T-helper 2 cell treated with Interferon-gamma antibody and Interleukin-4, amounts not matched to agents 5 μg/mL and 100 μg/mL, for 36 hours (primary cell): ENCODE data around the gene OR51E1.
A peak's percentile ranks its signal among the peaks of the same experiment; 100 is the strongest.

Source experiments
- DNase-seq: peaks from one replicate; pipeline ENCODE4 v3.0.0; 2021; ENCODE audit warnings: low spot score
- H3K27ac Mint-ChIP-seq: one replicate; pipeline ENCODE4 v1.8.0; 2021; ENCODE audit warnings: mild to moderate bottlenecking, mixed read lengths
- H3K27me3 Mint-ChIP-seq: one replicate; pipeline ENCODE4 v1.8.0; 2021; ENCODE audit warnings: low read depth, mixed read lengths
- H3K36me3 Mint-ChIP-seq: one replicate; pipeline ENCODE4 v1.8.0; 2021; ENCODE audit warnings: low read depth, mixed read lengths
- H3K4me1 Mint-ChIP-seq: one replicate; pipeline ENCODE4 v1.8.0; 2021; ENCODE audit warnings: low read depth, mixed read lengths
- H3K4me3 Mint-ChIP-seq: one replicate; pipeline ENCODE4 v1.8.0; 2022; ENCODE audit warnings: mild to moderate bottlenecking, moderate library complexity, mixed read lengths
- H3K9me3 Mint-ChIP-seq: one replicate; pipeline ENCODE4 v1.8.0; 2021; ENCODE audit warnings: mixed read lengths

OR51E1 gene, protein sequence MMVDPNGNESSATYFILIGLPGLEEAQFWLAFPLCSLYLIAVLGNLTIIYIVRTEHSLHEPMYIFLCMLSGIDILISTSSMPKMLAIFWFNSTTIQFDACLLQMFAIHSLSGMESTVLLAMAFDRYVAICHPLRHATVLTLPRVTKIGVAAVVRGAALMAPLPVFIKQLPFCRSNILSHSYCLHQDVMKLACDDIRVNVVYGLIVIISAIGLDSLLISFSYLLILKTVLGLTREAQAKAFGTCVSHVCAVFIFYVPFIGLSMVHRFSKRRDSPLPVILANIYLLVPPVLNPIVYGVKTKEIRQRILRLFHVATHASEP

DNA sequence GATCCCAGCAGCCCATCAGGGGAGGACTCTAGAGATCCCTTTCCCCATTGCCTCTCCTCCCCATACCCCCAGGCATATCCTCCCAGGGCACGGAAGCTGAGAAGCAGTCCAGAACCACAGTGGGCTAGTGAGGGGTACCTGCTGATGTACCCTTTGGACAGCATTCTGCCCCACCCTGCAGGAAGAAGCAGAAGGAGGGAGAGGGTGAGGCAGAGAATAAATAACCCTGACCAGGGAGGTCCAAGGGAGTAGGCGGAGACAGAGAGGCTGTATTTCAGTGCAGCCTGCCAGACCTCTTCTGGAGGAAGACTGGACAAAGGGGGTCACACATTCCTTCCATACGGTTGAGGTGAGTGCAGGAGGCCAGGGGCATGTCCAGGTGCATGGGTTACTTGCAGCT lies at the start of gene OR51E1:
Gene OR51E1, plus strand, starts transcription at position 301 of the 400 bp plus-strand sequence. CDS start 8,545 bp downstream, outside the sequence.
- no peak within 1 kb of the TSS for H3K27ac Mint-ChIP-seq
- no peaks in the 10 kb centered on the region for H3K9me3 Mint-ChIP-seq
- H3K4me3 Mint-ChIP-seq = no peak within 1 kb of the TSS
- DNase-seq = no peak
- H3K36me3 Mint-ChIP-seq = no peaks in the 10 kb centered on the region
- no peaks in the 10 kb centered on the region for H3K27me3 Mint-ChIP-seq
- no peaks in the 10 kb centered on the region for H3K4me1 Mint-ChIP-seq

GRCh38 chr11:4605057-4605456 lies 38.7 kb upstream of the OR51E1 start:
- Mint-ChIP-seq H3K9me3 (no peaks in the 10 kb centered on the region), H3K27me3 (no peaks in the 10 kb centered on the region), H3K4me1 (peaks cover 25% of the 10 kb centered on the region), H3K36me3 (peaks cover 22% of the 10 kb centered on the region), H3K27ac (no peak overlapping the region), H3K4me3 (no peak overlapping the region)
- no peak for DNase-seq

DNA sequence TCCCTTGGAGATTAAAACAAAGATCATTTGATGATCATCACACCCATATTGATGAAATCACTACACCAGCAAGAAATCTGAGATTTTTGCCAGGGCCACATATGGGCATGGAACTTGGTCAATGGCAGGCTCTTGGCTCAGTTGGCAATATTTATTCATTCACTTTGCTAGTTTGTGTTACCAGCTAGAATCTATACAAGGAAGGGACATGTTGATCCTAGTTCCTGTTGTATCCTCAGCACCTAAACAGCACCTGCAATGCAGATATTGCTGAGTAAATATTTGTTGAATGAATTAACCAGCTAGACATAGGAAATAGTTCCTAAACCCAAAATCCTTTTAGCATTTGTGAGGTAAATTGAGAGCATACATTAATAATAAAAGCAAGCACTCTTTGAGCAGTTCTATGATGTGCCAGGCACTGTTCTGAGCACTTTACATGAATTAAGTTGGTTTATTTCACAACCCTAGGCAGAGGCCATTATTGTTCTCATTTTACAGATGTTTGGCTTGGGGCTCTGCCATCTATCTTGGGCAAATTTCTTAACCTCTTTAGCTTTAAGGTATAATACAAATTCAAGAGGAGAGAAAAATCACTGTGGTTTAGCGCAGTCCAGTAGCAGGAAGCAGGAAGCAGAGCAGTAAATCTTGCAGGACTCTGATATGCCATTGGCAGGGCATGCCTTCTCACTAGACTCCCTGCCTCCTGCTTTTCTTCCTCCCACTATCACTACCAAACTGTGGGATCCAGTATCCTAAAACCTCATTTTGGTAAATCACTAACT lies 37.4 kb upstream of the OR51E1 start:
- no peak for DNase-seq
- peaks cover 31% of the 10 kb centered on the region for H3K4me1 Mint-ChIP-seq
- H3K36me3 Mint-ChIP-seq = peaks cover 14% of the 10 kb centered on the region
- peak overlapping the region; percentile 81 for H3K27ac Mint-ChIP-seq
- H3K9me3 Mint-ChIP-seq = no peaks in the 10 kb centered on the region
- H3K27me3 Mint-ChIP-seq = no peaks in the 10 kb centered on the region
- peak overlapping the region; percentile 89 for H3K4me3 Mint-ChIP-seq

- no peak for DNase-seq
- Mint-ChIP-seq H3K4me3 (peak overlapping the region; percentile 89), H3K4me1 (peaks cover 31% of the 10 kb centered on the region), H3K36me3 (peaks cover 10% of the 10 kb centered on the region), H3K27me3 (no peaks in the 10 kb centered on the region), H3K27ac (peak overlapping the region; percentile 81), H3K9me3 (no peaks in the 10 kb centered on the region)
Observed at GRCh38 chr11:4607096-4607495, 36.7 kb upstream of the OR51E1 start.

DNA sequence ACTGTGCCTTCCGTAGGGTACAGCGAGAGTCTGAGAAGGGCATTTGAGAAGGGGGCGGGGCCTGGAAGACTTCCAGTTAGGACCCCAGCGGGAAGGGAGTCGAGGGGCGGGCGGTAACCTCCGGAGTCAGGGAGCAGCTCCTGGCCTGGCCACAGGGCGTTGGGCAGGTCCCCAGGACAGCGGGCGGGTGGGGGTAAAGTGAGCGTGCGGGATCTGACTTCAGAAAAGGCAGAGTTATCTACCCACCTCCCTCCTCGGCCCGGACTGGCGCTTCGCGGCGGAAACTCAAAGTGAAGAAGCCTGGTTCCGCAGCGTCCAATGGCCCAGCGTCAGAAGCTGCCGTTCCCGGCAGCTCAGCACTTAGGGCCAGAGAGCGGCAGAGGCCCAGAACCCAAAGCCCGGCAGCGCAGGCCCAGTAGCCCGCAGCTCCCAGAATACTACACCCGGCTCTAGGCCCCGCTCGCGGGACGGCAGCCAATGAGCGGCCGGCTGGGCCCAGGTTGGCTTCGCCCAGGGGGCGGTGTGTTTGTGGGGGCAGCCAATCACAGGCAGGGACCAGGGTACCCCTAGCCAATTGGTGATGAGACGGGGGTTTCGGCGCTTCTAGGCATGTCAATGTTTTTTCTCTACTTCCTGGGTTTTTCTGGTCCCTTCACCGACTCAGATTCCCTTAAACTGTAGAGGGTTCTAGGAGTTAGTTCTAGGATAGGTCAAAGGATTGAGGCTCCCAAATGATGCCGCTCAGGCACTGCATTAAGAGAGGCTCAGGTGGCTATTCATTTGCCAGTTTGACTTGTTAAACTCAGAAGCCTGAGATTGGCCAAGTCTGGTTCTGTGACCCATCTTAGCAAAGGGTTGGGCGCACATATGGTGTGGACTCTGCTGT lies 35.8 kb upstream of the OR51E1 start, which contains the start of gene TRIM68:
Gene TRIM68, minus strand, starts transcription at position 451 of the 886 bp plus-strand sequence. CDS start 2,727 bp downstream, outside the sequence.
- Mint-ChIP-seq H3K27me3 (no peaks in the 10 kb centered on the region), H3K4me1 (peaks cover 31% of the 10 kb centered on the region), H3K9me3 (no peaks in the 10 kb centered on the region), H3K4me3 (peak within 1 kb of the TSS; percentile 89), H3K27ac (peak within 1 kb of the TSS; percentile 81), H3K36me3 (peaks cover 8% of the 10 kb centered on the region)
- DNase-seq = peak; percentile 94

- H3K36me3 Mint-ChIP-seq = no peaks in the 10 kb centered on the region
- peak overlapping the region; percentile 62 for H3K27ac Mint-ChIP-seq
- H3K27me3 Mint-ChIP-seq = peaks cover 3% of the 10 kb centered on the region
- no peak for DNase-seq
- peak overlapping the region; percentile 58 for H3K4me3 Mint-ChIP-seq
- H3K9me3 Mint-ChIP-seq = no peaks in the 10 kb centered on the region
- peaks cover 31% of the 10 kb centered on the region for H3K4me1 Mint-ChIP-seq
Observed at GRCh38 chr11:4610258-4610935, 33.4 kb upstream of the OR51E1 start.

DNA sequence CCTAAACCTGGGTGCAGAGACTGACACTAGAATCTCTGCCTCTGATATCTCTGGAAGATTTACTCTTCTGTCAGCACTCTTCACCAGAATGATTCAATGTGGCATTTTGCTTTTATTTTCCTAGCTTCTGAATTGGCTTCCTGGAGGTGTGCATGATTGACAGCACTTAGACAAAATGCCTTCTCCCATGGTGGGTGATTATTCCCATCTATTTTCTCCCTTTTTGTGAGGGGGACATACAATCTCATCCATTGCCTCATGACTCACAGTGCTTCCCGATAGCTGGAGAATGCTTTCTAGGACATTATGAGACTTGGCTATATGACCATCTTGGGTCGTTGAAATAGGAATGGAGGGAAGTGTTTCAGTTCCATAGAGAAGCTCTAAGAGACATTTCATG lies 31.8 kb upstream of the OR51E1 start:
- no peaks in the 10 kb centered on the region for H3K9me3 Mint-ChIP-seq
- DNase-seq = no peak
- no peaks in the 10 kb centered on the region for H3K36me3 Mint-ChIP-seq
- no peak overlapping the region for H3K4me3 Mint-ChIP-seq
- peaks cover 23% of the 10 kb centered on the region for H3K4me1 Mint-ChIP-seq
- H3K27me3 Mint-ChIP-seq = peaks cover 5% of the 10 kb centered on the region
- no peak overlapping the region for H3K27ac Mint-ChIP-seq

DNA sequence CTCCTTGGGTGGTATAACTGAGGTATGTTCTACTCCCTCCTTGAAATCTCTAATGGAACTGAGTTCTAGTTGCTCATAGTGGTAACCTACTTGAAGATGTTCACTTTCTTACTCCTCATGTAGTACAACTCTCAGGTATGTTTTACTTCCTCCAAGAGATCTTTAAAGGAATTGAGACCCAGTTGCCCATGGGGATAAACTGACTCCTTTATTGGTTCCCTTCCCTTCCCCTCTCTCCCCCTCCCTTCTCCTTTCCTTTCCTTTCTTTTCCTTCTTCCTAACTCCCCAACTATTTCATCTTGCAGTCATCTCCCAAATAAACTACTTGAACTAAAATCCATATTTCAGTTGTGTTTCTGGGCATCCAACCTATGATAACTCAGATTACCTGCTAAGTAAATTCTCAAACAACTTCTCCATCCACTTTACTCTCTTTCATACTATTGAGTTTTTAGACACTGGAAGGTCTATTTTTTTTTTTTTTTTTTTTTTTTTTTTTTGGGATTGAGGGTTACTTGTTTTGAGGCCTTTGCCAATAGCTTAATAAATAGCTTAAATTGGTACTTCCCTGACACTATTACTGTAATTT lies 27.8 kb upstream of the OR51E1 start:
- Mint-ChIP-seq H3K27me3 (peaks cover 8% of the 10 kb centered on the region), H3K9me3 (no peaks in the 10 kb centered on the region), H3K27ac (no peak overlapping the region), H3K4me3 (no peak overlapping the region), H3K36me3 (no peaks in the 10 kb centered on the region), H3K4me1 (no peaks in the 10 kb centered on the region)
- DNase-seq = no peak

DNA sequence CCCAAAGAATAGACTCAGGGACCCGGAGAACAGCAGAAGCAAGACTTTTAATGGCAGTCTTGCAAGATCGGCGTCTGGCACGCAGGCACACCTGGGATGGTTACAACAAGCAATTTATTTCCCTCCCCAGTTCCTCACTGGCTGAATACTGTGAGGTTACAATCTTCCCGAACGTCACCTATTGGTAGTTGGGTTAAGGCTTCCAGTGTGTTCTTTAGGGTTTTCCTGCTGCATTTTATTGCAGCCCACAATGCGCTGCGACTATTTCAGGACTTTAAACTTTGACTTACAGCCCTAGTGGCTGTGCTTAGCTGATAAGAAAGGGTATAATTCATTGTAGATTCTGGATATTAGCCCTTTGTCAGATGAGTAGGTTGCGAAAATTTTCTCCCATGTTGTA lies 24.3 kb upstream of the OR51E1 start:
- Mint-ChIP-seq H3K27me3 (peaks cover 8% of the 10 kb centered on the region), H3K4me1 (no peaks in the 10 kb centered on the region), H3K36me3 (no peaks in the 10 kb centered on the region), H3K9me3 (no peaks in the 10 kb centered on the region), H3K27ac (no peak overlapping the region), H3K4me3 (no peak overlapping the region)
- DNase-seq = no peak

DNA sequence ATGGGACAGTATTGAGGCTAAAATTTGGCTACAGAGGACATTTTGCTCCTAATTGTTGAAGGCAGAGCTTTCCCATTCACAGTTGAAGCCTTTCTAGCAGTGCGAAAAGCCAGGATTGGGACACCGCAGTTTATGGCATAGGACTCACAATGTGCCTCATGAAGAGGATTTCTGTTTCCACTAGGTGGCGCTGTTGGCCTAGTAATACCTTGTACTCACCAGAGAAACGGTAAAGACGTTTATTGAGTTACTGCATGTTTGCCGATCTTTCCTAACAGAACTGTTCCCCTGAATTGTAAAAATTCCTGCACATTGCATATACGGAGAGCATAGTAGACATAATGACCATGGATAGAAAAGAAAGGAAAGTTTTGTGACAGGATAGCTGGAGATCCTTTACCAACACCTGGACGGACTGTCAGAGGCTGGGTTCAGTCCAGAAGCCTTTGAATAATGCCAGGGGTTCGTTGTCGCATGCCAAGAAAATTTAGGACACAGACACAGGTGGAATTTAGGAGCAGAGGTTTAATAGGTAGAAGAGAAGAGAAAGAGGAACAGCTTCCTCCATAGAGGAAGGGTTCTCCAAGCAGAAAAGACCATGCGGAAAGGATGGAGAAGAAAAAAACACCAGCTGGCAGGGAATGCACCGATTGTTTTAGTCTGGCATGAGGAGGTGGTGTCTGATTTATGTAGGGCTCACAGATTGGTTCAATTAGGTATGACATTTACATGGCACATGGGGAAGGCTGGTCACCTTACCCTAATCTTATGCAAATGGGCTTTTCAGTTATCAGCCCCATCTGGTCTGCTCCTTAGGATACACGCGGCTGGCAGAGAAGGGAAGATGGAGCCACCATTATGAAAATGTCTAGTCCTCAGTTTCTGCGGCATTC lies 17.3 kb upstream of the OR51E1 start:
- Mint-ChIP-seq H3K4me1 (no peaks in the 10 kb centered on the region), H3K4me3 (no peak overlapping the region), H3K27ac (no peak overlapping the region), H3K9me3 (peaks cover 6% of the 10 kb centered on the region), H3K36me3 (no peaks in the 10 kb centered on the region), H3K27me3 (peaks cover 25% of the 10 kb centered on the region)
- DNase-seq = peak; percentile 44

GRCh38 chr11:4636136-4636535 lies 7.6 kb upstream of the OR51E1 start:
- Mint-ChIP-seq H3K36me3 (no peaks in the 10 kb centered on the region), H3K27ac (no peak overlapping the region), H3K4me1 (no peaks in the 10 kb centered on the region), H3K9me3 (no peaks in the 10 kb centered on the region), H3K4me3 (no peak overlapping the region), H3K27me3 (peaks cover 9% of the 10 kb centered on the region)
- no peak for DNase-seq

DNA sequence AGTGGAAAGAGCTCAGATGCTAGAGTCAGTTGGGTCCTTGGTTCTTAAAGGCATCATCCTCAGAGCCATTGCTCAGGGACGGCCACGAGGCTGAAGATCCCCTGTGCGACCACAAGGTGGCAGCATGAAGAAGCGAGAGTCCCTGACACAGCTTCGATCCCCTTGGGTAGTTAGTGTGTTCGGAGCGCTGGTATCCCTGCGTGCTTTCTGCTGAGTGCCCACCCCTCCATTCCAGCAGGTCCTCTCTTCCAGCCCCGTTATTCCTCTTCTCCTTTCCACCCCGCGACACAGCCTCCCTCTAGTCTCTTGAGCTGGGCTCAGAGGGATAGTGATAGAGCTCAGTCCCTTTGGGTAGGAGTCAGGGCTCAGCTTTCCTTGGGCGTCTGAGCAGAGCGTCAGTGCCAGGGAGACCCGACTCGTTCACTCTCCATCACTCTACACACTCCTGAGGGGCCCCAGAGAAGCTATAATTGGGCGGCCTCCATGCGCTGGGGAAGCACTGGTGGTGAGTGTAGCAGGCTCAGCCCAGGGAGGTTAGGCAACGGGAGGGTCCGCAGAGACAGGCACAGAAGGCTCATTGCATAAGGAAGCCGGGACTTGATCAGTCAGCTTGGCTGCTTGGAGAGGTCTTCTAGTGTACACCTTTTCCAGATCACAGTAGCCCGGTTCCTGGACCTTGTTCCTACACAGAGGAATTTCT lies 6.7 kb upstream of the OR51E1 start, which contains the start of gene OR51D1:
Gene OR51D1, plus strand, starts transcription at position 516 of the 700 bp plus-strand sequence. CDS start 2,314 bp downstream, outside the sequence.
- no peak within 1 kb of the TSS for H3K27ac Mint-ChIP-seq
- no peaks in the 10 kb centered on the region for H3K36me3 Mint-ChIP-seq
- peaks cover 2% of the 10 kb centered on the region for H3K27me3 Mint-ChIP-seq
- no peaks in the 10 kb centered on the region for H3K9me3 Mint-ChIP-seq
- DNase-seq = peak; percentile 51
- H3K4me1 Mint-ChIP-seq = no peaks in the 10 kb centered on the region
- no peak within 1 kb of the TSS for H3K4me3 Mint-ChIP-seq
